ENCODE measurements around the gene UGT1A4. TPM values are rescaled to one million over a fixed set of nuclear protein-coding genes. Genes with fewer than 3 reads are reported as not detected.

Gene UGT1A4
- total and polyA plus RNA-seq, 10 of the 15 experiments (the other 5 are each of a cell fraction or from before 2014, with no cell fraction given), result not detected

DNA sequence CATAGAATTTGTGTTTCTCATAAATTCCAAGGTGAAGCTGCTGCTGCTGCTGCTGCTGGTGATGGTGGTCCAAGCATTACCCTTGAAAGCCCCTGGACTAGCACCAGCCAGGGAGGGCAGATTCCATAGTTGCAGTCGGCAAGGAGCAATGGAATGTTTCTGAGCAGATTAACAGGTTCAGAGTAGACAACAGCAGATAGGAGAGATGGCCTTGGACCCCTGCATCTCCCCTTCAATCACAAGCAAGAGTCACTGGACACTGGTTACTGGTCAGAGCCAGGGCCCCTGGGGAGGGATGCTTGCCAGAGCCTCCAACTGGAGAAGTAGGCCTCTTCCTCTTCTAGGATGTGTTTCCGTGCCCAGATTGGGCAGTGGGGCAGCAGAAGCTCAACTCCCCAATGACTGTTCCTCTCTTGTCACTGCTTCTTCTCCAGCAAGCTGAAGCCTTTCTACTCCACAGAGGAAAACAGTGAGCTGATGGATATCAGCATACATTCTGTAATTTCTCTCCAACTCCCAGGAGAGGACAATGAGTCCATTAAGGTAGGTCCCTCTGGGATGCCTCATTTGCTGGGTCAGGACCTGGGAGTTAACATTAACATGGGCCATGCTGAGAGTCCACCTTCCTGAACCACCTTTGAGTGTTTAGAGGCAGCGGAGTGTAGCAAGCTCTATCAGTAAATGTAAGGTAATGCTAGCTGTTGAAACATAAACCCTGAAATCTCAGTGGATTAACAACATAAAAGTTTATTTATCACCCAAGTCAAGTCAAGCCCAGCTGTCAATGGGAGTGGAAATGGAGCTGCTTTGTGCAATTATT is 94.9 kb downstream of the UGT1A4 start:
- DNase-seq (ENCODE audit: low read depth, low spot score) (no peak), FAIRE-seq (no peak), ATAC-seq (no peak)
- WGBS (ENCODE audit: insufficient coverage, insufficient replicate concordance, low lambda C conversion rate, missing lambda C conversion rate), result 22% methylated on average over 3 of the region's 3 CpGs
- ChIA-PET SMC1A (ENCODE audit: uncharacterized antibody, unreplicated experiment) (interaction anchor here (0.6 kb wide), 1 partner anchor 21 kb away, joined by 3 read pairs; no protein-coding TSS in a partner anchor), RAD21 (ENCODE audit: unreplicated experiment) (no interaction called here), POLR2A (no interaction called here), CTCF (interaction anchor here (1.3 kb wide), 1 partner anchor 44 kb away, joined by 3 read pairs; no protein-coding TSS in a partner anchor)
- Histone ChIP-seq H3K79me2 (ENCODE audit: control insufficient read depth, insufficient read depth, low read length) (no peaks in the 10 kb centered on the region), H2AFZ (ENCODE audit: control insufficient read depth, low read depth, low read length) (no peak overlapping the region), H3K27ac (ENCODE audit: control insufficient read depth, insufficient read depth) (no peak overlapping the region), H3K9me3 (replicated peaks; ENCODE audit: control insufficient read depth, insufficient read depth, low read length) (no peaks in the 10 kb centered on the region), H4K20me1 (ENCODE audit: control insufficient read depth, insufficient read depth) (no peaks in the 10 kb centered on the region), H3K4me2 (ENCODE audit: control insufficient read depth, insufficient read depth) (no peak overlapping the region), H3K36me3 (ENCODE audit: control insufficient read depth in 2 of 2, insufficient read depth in 2 of 2, low read length in 1 of 2) (no peaks in the 10 kb centered on the region), H3K27me3 (replicated peaks in 1 of 2; ENCODE audit: control insufficient read depth in 2 of 2, insufficient read depth in 2 of 2, low read length in 1 of 2) (no peaks in the 10 kb centered on the region; a peak in 1 of 4 replicates), H3K4me1 (ENCODE audit: control insufficient read depth, insufficient read depth, low read length) (no peaks in the 10 kb centered on the region), H3K4me3 (no peak overlapping the region), H3K9ac (ENCODE audit: control insufficient read depth, insufficient read depth, low read length) (no peak overlapping the region)
- in situ Hi-C loops (cut with MboI) (no loop called here), intact Hi-C loops (cut with micrococcal nuclease; ENCODE audit: unreplicated experiment) (no loop called here)
- TF ChIP-seq, protein P1, sequence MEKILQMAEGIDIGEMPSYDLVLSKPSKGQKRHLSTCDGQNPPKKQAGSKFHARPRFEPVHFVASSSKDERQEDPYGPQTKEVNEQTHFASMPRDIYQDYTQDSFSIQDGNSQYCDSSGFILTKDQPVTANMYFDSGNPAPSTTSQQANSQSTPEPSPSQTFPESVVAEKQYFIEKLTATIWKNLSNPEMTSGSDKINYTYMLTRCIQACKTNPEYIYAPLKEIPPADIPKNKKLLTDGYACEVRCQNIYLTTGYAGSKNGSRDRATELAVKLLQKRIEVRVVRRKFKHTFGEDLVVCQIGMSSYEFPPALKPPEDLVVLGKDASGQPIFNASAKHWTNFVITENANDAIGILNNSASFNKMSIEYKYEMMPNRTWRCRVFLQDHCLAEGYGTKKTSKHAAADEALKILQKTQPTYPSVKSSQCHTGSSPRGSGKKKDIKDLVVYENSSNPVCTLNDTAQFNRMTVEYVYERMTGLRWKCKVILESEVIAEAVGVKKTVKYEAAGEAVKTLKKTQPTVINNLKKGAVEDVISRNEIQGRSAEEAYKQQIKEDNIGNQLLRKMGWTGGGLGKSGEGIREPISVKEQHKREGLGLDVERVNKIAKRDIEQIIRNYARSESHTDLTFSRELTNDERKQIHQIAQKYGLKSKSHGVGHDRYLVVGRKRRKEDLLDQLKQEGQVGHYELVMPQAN (conservative IDR thresholded peaks at IDR 0.05), result no peak
- no peak for TF ChIP-seq TCF12 (IDR thresholded peaks at IDR 0.05; ENCODE audit: low read depth, low read length)
- TF ChIP-seq GATAD2B (conservative IDR thresholded peaks at IDR 0.05; ENCODE audit: low read depth), result no peak
- BruUV-seq (replicated peaks), result no TSS peak

Measured in GM12878 (cell line).